Measurements from ENCODE around the gene SYT9.

The SYT9 gene

GRCh38 chr11:7347611-7348431 is 96.1 kb downstream of the SYT9 start:
- DNase-seq = no peak

- no peak for DNase-seq
These were observed 97.0 kb downstream of the SYT9 start for GRCh38 chr11:7348432-7349304.

DNA sequence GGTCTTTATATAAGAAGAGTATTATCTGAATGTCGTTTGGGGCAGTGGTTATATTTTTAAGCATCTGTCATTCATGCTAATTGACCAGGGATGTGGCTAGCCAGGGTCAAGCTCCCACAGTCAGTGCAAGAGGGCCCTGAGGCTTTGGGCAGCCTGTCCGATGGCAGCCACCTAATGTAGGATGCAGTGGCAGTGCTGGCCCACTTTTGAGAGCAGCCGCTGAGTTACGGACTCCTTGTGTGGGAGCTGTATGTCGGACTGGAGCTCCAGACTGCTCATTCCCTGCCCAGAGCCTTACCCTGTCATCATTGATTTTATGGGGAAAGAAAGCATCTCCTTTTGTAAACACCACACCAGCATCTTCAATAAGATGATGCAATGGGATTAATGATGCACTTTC is 99.5 kb downstream of the SYT9 start:
- no peak for DNase-seq

DNA sequence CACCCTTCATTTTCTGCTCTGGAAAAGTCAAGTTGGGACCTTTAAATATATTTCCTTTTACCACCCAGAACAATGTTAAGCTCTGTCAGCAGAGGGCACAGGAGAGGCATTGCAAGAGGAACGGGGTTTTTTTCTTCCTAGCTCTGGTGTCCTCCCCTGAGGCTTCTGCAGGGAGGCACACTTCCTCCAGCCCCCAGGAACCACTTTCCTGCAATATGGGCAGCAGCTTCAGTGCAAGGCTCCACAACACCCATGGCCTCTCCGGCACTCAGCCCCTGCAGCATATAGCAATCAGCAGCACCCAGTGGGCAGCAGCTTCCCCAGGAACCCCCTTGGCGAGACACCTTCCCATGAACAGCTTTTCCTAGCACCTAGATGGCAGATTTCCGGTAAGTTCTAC is 101.4 kb downstream of the SYT9 start:
- DNase-seq = no peak

GRCh38 chr11:7364660-7365059 is 113.0 kb downstream of the SYT9 start:
- no peak for DNase-seq

DNA sequence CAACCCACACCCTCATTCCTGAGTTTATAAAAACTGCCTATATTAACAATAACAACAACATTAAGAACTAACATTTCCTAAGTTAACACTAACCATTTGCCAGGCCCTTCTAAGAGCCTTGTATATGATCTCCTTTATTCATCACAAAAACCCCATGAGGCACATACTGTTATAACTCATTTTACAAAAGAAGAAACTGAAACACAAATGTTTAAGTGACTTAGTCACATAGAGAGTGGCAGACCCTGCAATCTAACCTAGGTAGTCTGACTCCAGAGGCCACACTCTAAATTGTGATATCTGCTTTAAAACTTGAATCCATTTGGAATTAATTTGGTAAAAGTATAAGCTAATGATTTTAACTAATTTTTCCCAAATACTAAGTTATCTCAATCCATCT is 116.1 kb downstream of the SYT9 start:
- no peak for DNase-seq

DNA sequence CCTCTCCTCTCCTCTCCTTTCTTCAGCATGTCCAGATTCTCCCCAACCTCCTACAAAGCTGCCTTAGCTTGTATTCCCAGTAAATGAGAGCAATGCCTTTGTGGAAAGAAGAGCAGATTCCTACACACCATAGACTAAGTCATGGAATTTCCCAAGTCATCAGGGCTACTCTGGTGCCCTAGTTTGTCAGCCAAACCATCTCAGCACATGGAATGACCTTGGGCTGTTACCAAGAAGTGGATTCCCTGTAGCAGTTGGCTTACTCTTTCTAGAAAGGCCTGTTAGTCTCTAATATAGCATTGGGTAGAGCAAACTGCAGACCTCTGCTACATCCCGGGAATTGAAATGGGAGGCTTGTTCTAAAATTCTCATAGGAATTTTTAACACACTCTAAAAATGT is 124.7 kb downstream of the SYT9 start:
- no peak for DNase-seq

- no peak for DNase-seq
These were observed 130.2 kb downstream of the SYT9 start for GRCh38 chr11:7381937-7382336.

GRCh38 chr11:7383406-7383805 is 131.7 kb downstream of the SYT9 start:
- DNase-seq = no peak

GRCh38 chr11:7384691-7385090 is 133.0 kb downstream of the SYT9 start:
- no peak for DNase-seq

DNA sequence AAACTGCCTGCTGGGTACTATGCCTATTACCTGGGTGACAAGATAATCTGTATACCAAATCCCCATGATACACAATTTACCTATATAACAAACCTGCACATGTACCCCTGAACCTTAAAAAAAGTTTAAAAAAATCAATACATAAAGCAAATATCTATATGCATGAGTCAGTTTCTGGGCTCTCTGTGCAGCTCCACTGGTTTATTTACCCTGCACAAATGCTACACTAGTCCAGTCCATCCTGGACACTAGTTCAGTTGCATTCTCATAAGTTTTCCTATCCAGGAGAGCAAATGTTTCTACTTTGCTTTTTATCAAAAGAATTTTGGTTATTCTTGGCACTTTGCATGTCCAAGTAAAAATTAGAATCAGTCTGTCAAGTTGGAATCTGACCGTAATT is 133.8 kb downstream of the SYT9 start:
- no peak for DNase-seq

DNA sequence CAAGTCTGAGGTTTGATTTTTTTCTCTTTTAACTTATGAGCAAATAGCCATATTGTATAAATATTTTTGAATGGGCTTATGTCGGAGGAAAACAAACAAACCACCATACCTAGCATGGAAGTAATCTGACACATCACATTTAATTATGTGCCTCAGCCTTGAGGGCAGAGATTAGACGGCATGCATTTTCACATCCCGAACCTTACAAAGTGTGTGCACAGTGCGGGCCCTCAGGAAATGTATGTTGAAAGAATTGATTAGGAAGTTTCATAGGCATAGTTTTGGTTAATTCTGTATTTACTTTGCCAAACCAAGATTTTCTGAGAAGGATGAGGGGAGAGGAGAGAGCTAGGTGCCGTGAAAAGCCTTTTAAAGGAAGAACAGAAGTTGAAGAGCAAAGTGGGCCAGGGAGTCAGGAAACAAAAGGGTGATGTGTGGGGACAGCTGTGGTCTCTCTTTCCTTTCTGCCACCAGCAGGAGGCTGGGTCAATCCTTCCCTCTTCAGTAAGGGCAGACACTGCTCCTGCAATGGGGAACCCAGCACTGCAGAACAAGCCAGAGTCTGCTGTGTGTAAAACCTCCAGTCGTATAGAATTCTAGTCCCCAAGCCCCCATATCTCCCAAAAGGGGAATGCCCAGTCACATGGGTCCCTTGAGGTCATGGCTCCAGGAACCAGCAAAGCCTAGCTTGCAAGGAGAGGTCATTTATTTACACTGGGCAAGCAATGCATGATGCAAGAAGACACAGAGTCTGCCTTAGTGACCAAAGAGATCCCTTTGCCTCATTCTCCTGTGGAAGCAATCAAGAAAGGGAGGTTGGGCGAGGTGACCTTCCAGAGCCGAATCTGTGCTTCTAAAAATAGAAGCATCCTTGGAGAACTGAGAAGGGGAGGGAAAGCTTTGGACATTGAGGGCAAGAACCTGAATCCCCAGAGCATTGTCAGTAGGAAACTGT is 162.5 kb downstream of the SYT9 start:
- no peak for DNase-seq

DNA sequence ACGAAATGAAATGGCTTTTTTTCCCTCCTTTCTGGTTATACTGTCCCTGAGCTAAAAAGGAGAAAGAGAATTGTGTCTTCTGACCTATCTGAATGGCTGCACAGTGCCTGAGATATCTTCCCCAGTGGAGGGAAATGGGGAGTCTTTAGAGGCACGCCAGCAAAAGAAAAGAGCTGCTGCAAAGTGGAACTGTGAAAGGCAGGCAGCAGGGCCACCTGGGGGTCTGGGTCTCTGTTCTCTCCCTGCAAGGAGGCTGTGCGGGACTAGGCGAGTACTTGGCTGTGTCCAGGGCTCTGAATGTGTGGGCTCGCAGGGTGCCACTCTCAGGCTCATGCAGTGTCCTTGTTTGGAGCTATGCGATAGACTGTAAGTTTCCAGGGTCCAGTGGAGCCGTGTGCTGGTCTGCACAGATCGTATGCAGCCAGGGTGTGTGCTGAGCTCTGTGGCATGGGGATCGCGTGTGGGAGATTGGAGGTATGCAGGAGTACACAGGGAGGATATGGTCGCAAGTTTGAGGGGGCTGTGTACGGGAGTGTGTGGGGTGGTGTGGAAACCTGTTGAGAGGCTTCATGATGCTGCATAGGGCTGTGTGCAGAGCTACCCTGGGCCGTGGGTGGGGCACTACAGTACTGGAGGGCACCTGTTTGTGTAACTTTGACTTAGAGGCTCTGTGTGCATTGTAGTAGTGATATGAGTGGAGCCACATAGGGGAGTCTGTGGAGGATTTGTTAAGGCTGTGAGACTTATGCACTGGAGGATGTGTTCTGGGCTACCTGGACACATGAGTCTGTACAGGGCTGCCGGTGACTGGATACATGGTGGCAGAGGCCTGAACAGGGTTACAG is 163.5 kb downstream of the SYT9 start:
- no peak for DNase-seq

- no peak for DNase-seq
These were observed 164.4 kb downstream of the SYT9 start for GRCh38 chr11:7416080-7416479.

DNA sequence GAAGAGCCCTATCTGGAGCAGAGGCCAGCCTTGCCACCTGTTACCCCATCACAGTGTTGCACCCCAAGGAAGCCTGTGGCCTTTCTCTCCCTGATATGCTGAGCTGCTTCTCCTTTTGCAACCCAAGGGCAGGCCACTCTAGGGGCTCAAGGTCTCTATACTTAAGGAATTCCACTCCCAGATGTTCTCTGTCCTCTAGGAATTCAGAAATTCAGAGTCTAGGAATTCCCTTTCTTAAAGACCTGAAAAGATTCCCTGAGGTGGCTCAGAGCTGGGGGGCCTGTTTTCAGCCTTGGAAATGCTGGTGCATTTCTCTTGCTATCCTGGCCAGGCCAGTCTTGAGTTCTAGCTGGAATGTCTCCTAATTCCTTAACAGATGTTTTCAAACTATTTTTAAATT is 165.6 kb downstream of the SYT9 start:
- DNase-seq = no peak

- no peak for DNase-seq
These were observed 166.4 kb downstream of the SYT9 start for GRCh38 chr11:7418061-7418460.

DNA sequence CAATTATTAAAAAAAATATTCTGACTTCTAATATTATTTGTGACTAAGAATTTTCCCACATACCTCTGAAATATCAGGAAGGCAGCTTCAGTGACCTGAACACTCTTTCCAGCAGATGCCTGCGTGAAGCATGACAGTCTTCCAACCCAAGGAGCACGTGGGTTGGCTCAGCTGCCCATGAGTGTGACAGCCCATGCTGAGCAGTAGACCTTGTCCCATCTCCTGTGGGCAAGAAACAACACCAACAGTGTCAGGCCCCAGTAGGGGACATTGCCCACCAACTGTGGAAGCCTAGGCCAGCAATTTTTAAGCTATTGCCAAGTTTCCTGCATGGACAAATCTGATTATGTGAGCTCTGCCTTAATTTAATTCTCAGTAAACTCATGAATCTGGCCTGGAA is 167.2 kb downstream of the SYT9 start:
- DNase-seq = no peak

DNA sequence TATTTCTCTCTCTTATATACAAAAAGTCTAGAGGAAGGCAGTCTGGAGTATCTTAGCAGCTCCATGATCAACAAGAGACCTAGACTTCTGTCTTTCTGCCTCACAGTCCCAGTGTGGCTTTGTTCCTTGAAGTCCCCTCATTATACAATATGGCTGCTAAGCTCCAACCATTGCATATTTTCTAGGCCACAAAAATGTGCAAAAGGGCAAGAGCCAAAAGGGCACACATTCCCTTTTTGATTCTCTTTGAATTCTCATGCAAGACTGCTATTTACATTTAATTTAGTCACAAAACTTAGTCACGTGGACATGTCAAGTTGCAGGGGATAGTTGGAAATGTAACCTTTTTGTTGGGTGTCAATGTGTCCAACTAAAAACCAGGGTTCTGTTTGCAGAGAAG is 169.4 kb downstream of the SYT9 start:
- DNase-seq = no peak

DNA sequence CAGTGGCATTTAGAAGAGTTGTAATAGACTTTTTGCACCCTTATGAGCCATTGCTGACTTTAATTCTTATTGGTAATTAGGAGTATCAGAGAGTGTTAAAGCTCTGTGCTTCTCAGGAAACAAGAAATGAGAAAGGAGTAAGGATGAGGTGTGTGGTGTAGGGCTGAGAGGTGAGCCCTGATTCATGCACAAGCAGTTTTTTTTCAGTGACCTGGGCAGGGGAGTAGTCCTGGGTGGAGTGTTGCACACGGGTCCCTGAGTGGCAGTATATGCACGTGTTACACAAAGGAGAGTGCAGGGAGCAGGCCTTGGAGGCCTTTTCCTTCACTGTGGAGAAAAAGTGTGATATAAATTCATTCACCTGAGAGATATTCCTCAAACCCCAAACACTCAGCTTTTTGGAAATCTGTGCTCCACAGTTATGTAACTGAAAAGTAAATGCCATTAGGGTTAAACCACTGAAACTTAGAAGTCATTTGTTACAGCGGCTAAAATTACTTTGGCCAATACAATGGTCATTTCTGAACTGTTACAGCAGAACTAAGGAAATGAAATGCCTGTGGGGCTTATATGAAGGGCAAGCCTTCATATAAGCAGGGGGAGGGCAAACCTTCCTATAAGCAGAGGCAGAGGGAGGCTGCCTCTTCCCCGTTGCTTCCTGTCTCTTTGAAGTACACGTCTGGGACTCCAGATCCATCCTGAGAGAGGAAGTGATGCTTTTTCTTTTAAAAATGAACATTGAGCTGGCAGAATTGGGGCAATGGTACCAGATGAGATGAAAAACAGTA is 171.0 kb downstream of the SYT9 start:
- no peak for DNase-seq

GRCh38 chr11:7423946-7424345 is 172.2 kb downstream of the SYT9 start:
- no peak for DNase-seq

DNA sequence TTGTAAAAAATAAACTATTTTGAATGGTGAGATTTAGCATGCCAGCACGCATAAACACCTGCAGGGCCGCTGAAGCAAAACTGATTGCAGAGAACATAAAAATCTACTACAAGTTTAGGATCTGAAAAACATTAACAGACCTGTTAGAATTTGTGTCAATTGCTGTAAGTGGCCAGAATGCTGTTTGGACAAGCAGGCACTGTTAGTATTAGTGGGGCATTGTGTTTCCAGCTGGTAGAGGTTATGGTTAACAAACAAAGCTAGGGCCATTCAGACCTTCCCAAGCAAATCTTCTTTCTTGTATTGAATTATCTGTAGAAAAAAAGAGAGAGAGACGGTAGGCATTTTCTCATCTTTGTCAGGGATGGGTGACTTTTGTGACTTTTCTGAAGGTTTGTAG is 176.0 kb downstream of the SYT9 start:
- DNase-seq = no peak
